Epidermal melanocyte (primary cell): ENCODE measurements around the gene CUL1.

Experiments used
- DNase-seq: peaks from one replicate; pipeline ENCODE4 v3.0.0; 2011; ENCODE audit warnings: low spot score; ENCODE audit not compliant: insufficient read length

CUL1 gene

DNA sequence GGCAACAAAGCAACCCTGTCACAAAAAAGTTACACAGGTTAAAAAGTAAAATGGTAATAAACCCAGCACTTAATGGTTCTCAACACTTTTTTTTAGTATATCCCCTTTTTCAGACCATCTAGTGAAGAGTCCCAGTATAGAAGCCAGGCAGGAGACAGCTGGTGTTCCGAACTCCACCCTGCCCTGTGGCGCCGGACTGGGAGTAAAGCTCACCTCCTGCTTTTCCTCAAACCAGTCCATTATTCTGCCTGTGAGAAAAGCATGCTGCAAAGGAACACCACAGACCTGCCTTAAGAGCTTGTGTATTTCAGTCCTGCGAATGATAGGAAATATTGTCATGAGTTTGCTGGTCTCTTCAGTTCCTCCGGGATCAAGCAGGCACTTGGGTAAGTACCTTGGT lies 104.4 kb downstream of the CUL1 start:
- no peak for DNase-seq

DNA sequence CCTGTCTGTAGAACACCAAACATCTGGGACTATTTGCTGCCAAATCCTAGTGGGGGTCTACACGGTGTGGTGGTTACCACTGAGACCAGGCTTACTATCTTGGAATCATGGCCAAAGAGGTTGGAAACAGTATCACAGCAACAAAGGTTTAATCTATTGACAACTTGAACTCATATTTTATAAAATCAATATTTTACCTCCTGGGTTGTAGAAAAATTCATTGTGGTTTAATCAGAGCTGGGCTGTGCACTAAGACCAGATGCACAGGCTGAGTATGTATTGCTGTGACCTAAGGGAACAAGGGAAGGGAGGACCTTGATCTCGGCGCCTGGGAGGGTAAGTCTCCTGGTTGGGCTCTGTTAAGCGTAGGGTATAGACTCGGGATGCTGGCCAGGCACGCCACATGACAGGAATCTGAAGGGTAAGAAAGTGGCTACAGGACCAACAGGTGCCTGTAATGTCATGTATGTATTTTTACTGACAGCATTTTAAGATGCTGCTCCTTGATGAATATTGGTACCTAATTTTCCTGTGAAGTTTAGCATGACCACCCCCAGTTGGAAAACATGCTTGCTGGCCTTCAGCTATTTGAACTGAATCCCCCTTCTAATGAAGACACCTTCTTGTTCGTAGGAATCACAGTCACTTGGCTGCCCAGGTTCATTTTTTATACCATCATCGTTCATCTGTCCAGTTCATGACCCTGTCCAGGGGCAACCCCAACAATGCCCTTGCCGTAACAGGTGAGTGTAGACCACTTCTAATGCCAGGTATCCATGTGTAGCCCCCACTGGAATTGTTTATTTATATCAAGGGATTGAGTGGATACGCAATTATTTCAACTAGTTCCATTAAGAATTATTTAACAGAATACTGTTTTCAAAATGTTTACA lies 105.9 kb downstream of the CUL1 start:
- no peak for DNase-seq

DNA sequence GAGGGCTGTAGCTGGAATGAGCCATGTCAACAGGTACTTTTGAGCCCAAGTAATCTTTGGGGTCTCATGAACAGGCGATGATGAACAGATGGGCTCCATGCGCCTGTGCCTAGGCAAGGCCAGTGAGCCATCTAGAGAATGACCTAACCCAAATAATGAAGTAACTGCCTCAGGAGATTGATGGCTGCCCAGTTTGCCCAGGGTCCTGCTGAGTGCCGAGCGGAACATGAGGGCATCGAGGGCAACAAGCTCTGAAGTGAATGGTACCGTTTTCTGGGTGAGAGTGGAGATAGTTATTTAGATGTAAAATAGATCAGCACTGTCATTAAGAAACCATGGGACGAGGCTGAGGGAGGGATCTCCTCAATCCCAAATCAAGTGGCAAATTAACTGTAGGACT lies 107.5 kb downstream of the CUL1 start:
- no peak for DNase-seq

- DNase-seq = no peak
These were observed 108.7 kb downstream of the CUL1 start for GRCh38 chr7:148807436-148807835.

DNA sequence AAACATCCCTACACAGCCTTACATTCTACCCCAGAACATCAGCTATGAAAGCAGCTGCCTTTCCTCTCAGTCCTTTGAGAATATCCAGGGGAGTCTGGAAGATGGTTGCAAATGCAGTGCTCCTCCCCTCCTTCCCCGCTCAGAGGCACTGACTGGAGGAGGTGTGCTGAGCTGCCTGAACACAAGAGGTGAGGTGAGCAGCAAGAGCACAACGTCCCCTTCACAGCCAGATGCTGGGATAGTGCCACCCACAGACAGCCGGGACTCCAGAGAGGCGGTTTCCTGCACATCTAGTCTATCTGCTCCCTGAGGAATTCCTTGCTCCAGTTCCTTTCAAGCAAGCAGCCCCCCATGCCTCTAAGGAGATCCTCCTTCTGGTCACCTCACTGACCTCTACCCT lies 111.2 kb downstream of the CUL1 start:
- no peak for DNase-seq

GRCh38 chr7:148811892-148812291 lies 113.2 kb downstream of the CUL1 start:
- DNase-seq = no peak

- DNase-seq = no peak
These were observed 115.2 kb downstream of the CUL1 start for GRCh38 chr7:148813890-148814289.

- no peak for DNase-seq
These were observed 116.3 kb downstream of the CUL1 start for GRCh38 chr7:148814922-148815559.

DNA sequence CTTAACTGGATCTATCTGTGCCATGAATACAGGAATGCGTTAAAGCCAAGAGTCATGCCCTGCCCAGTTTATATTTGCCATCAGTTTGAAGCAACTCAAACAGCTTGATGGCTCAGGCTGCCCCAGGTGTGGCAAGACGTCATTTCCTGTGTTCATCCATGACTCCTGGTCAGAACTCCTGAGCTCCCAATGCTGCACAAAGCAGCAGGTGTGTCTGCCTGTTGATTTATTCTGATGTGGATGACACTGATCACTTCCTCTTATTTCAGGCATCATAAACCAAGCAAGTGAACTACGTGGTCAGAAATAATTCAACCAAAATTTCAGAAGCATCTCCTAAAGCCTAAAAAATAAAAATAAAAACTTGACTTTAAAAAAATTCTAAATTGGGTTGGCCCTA lies 116.9 kb downstream of the CUL1 start:
- no peak for DNase-seq

- no peak for DNase-seq
These were observed 121.1 kb downstream of the CUL1 start for GRCh38 chr7:148819697-148820360.

DNA sequence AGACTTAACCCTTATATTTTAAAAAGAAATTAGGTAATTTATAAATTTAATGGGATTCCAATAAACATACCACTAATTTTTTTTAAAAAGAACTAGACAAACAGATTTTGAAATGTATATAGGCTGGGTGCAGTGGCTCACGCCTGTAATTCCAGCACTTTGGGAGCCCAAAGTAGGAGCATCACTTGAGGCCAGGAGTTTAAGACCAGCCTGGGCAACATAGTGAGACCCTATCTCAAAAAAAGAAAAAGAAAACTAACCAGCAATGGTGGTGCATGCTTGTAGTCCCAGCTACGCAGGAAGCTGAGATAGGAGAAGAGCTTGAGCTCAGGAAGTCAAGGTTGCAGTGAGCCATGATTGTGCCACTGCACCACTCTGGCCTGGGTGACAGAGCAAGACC lies 122.7 kb downstream of the CUL1 start:
- DNase-seq = no peak

GRCh38 chr7:148824864-148825263 lies 126.2 kb downstream of the CUL1 start:
- no peak for DNase-seq

DNA sequence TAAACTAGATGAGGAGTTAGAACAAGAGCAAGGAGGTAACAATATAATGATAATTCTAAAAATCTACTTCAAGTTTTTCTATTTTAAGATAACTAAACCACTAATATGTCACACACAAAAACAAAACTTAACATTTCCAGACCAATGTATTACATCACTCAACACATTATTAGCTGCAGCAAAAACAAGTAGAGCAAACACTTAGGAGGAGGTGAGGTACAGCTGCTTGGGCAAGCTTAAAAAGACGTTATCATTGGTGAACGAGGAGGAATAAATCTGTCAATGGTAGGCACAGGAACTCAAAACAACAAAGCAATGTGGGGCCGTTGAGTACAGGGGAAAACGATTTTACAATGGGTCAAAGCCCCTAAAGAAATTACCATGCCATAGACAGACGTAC lies 126.6 kb downstream of the CUL1 start:
- no peak for DNase-seq

GRCh38 chr7:148828965-148829364 lies 130.3 kb downstream of the CUL1 start:
- DNase-seq = no peak

DNA sequence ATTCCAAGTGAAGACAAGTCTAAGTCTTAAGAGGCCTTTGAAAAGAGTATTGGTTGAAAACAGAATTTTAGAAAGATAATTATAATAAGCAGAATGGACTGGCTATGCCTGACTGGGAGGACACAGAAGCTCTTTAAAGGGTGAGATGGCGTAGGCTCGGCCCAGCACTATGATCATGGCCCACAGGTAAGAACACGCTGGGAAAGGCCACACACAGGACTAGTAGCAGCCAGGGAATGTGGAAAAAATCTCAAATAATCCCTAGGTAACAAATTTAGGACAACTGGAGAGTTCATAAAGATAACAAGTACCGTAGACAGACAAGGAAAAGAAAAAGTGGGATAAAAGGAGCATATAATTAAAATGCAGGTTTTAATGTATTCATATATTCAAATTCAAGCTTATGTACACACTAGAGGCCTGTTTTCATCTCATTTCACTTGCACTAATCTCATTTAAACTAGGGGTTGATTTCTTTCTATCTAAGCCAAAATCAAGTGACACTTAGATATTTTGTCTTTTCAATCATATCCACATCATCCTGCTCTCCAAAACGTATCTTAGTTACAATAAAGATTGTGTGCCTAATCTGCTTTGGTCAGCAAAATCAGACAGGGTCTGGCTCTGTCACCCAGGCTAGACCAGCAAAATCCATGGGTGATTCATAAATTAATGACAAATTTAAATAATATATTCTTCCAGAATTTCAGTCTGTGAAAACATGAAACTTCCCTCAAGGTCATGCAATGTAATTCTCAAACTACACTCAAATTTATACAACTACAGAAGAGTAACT lies 132.4 kb downstream of the CUL1 start:
- no peak for DNase-seq

DNA sequence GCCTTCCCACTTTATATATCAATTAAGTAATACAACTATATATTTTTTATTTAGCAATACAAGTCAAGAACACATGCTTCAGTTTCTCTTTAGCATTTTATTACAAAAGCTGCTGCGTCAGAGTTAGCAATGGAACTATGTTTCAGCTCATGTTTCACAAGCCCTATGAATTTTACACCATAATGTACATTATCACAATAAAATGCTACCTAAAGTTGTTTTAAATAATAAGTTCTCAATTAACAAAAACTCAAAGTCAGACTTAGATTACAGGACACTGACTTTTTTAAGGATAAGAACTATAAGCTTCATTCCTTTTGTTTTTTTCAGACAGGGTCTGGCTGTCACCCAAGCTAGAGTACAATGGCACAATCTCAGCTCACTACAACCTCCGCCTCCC lies 133.1 kb downstream of the CUL1 start:
- no peak for DNase-seq

GRCh38 chr7:148834605-148835004 lies 135.9 kb downstream of the CUL1 start:
- DNase-seq = no peak

DNA sequence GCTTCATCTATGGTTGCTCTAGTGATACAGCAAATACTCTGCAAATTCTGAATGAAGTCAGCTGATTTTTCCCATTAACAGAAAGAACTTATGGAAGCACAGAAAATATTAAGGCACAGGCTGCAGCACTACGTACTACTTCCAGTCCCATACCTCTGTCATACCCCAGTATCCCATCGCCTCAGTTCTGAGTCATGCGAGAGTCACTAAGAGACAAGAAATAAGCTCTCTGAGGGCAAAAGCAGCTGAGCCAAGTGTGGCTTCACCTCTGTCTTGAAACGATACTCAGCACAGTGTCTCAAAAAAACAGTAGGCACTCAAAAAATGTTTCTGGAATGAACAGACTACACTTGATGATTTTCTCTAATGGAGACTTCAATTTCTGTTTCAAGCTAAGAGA lies 137.2 kb downstream of the CUL1 start:
- no peak for DNase-seq

GRCh38 chr7:148838905-148839304 lies 140.2 kb downstream of the CUL1 start:
- DNase-seq = no peak

- no peak for DNase-seq
These were observed 149.4 kb downstream of the CUL1 start for GRCh38 chr7:148847815-148848734.
